GM18526 (cell line): ENCODE results near the gene KRT71.

Experiments
- POLR2A ChIP-seq: IDR thresholded peaks from 3 replicates; pipeline ENCODE4 v1.6.1; 2011; ENCODE audit not compliant: insufficient read length; ENCODE audit errors: extremely low read depth

The KRT71 gene

DNA sequence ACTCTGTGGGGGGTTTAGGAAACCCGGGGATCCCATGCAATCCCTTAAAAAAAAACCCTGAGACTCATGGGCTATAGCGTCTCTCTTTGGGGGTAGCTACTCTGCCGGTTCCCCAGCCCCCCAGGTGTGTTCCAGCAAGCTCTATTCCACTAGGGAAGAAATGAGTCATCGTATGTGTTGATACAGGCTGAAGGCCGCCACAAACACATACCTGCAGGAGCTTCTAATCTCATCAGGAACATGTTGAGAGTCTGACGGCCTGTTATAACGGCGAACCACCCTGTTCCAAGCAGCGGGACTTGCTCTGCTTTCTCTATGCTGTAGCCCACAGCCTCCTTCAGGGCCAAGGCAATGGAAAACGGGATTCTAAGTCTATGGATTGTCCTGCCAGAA lies 31.8 kb downstream of the KRT71 start:
- TF ChIP-seq POLR2A = no peak

DNA sequence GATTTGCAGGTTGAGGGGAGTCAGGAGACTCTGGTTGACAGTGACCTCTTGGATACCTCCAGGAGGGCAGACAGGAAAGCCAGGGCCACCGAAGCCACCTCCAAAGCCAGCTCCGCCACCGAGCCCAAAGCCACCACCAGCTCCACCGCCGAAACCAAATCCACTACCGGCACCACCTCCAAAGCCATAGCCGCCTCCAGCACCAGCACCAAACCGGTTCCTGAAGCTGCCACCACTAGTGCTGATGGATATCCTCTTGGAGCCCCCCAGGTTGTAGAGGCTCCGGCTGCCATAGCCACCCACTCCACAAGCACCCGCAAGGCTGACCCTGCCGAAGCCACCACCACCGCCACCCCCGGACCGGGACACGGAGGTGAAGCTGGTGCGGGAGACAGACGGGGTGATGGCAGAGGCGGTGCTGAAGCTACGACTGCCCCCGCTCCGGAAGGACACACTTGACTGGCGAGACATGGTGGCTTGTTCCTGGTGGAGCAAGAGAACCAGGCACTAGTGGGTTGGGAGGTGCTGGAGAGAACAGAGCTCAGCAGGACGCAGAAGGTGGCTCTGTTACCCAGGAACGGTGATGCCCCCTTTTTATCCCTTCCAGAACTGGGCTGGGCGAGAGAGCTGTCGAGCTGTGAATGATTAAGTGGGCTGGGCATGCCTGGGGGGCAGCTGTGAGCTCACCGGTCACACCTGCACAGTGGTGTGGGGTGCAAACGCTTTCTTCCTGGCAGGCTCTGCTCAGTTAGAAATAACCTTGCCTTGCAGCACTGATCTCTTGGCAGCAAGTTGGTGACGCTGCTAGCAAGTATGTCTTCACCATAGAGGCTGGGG lies 32.9 kb downstream of the KRT71 start, which contains the start of gene KRT5:
Gene KRT5 (minus strand): TSS at position 569 of the 837 bp plus-strand sequence. CDS start 98 bp downstream, at position 471.
- no peak for TF ChIP-seq POLR2A

DNA sequence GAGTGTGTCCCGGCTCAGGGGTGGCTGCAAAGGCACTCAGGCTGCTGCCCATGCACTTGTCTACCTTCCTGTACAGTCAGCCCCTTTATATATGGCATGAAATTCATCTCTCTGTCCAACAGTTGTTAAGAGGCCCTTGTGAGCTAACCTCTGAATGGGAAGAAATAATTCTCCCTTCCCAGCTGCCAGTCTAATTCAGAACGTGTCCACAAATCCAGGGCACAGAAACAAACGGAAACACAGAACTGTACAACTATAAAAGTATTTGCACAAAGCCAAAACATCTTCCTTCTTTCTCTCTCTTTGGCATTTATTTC lies 33.6 kb downstream of the KRT71 start:
- no peak for TF ChIP-seq POLR2A

DNA sequence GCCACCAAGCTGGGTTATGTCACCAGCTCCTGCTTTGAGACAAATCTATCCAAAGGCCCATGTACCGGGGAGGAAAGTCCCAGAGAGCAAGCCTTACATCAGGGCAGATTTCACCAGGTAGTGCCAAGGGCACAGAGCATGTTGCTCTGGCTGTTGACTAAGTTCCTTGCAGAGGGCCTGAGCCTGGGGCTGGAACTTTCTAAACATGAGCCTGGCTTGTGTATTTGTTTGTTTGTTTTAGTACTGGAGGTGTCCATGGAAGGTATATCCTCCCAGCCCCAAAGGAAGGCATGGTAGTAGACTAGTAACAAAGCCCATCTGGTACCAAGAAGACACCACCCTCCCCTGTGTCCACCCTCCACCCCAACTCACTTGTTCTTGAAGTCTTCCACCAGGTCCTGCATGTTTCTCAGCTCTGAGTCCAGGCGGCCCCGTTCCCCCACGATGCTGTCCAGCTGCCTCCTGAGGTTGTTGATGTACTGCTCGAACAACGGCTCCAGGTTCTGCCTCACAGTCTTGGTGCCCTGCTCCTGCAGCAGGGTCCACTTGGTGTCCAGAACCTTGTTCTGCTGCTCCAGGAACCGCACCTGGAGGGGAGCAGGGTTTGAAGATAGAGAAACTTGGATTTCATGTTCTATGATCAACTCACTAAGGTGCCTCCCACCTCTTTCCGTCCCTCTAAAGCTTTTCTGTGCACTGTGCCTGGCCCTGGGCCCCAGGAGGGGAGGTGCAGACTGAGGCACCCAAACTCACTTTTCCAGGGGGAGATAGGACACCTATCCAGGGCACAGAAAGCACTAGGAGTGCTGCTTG lies 34.2 kb downstream of the KRT71 start:
- TF ChIP-seq POLR2A = no peak

DNA sequence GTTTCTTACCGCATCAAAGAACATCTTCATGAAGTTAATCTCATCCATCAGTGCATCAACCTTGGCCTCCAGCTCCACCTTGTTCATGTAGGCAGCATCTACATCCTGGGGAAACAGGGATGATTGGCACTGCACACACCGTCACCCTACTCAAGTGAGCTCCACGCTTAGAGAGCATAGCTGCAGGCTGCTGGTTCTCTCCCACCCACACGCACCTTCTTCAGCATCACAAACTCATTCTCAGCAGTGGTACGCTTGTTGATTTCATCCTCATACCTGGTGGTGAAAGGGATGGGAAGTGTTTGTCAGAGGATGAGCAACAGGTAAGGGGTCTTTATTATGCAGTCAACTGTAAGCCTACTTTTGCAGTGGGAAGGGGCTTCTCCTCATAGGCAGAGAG lies 35.1 kb downstream of the KRT71 start:
- TF ChIP-seq POLR2A = no peak

DNA sequence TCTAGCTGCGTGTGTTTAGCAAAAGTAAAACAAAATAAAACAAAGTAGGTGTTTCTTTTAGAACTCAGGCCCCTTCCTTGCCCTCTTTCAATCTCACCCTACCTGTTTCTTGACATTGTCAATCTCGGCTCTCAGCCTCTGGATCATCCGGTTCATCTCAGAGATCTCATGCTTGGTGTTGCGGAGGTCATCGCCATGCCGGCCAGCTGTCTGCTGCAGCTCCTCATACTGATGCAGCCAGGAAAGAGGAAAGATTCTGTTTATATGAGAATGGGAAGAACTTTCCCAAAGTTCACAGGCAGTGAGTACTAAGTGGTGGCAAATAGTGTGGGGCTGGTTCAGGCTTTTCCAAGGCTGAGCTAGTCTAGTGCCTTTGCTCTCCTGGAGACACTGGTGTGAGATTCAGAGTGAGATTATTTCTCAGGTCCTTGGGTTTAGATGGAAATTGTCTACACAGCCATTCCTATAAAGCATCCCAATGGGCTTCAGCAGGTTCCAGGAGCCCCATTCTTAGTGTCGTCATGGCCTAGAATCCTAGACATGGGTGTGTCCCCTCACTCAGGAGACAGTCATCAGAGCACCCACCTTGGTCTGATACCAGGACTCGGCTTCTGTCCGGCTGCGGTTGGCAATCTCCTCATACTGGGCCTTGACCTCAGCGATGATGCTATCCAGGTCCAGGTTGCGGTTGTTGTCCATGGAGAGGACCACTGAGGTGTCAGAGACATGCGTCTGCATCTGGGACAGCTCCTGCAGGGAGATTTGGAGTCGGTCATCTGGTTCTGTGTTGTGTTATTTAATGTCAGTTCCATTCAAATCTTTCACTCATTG lies 35.7 kb downstream of the KRT71 start:
- no peak for TF ChIP-seq POLR2A

DNA sequence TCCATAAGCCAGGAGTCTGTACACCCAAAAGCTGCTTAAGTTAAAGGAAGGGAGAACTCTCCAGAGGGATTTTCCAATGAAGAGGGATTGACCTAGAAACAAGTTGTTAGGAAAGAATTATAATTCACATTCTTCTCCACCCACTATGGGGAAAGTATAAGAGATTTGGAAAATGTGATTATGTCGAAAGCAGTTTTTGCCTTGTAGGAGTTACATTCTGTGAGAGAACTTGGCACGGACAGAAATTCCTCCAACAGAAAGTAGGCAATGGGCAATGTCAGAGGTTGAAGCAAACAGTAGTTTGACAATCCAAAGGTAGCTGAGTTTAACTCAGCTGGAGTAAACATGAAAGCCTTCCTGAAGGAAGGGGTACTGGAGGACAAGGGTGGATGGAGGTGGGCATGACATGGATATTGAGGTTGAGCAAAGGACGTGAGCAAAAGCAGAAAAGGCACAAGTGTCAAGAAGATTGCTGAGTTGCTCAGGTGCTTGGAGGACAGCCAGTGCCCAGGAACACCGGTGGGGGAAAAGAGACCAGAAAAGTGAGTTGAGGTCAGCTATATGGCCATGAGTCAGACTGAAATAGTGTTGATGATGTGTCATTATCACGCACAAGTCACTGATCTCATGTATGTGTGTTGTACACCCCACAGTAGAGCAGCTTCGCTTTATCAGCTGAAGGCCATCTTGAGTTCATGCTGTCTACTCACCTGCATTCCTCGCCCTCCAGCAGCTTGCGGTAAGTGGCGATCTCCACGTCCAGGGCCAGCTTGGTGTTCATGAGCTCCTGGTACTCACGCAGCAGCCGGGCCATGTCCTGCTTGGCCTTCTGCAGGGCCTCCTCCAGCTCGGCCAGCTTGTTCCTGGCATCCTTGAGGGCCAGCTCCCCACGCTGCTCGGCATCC lies 36.8 kb downstream of the KRT71 start:
- TF ChIP-seq POLR2A = no peak

DNA sequence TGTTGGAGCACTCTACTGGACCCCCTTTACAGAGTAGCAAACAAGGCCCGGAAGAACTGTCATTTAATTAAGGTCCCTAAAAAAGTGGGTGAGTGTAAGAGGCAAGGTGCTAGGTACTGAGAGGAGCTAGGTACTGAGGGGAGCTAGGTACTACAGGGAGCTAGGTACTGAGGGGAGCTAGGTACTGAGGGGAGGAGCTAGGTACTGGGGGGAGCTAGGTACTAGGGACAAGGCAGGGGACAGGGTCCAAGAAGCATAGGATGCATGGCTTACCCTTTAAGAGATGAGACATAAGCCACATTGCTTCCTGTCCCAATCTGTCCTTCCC lies 37.7 kb downstream of the KRT71 start:
- no peak for TF ChIP-seq POLR2A

DNA sequence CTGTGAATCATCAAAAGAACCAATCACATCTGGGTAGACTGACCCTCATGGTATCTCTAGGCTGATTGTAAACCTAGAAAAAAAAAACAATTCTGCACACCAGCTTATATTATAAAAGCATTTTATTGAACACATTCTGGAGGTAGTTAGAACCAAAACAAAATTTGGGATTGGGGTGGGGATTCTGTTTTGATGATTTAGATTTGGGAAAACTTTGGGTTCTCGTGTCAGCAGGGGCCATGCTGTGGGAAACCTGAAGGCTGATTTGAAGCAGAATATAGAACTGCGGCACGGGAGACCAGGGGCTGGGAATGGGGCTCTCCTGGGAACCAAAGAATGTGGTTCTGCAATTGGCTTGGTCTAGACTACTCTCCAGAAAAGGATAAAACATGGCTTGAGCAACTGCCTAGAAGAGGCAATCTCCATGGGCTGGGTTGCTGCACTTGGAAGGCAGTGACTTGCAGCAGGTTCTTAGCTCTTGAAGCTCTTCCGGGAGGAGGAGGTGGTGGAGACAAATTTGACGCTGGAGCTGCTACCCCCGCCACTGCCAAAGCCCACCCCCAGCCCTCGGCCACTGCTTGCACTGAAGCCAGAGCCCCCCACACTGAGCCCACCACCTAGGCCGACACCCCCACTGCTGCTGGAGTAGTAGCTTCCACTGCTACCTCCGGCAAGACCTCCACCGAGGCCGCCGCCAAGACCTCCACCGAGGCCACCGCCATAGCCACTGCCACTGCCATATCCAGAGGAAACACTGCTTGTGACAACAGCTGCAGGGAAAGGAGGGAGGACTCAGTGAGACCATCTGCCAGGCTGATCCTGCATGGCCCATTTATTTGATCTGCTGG lies 38.2 kb downstream of the KRT71 start:
- TF ChIP-seq POLR2A = no peak

DNA sequence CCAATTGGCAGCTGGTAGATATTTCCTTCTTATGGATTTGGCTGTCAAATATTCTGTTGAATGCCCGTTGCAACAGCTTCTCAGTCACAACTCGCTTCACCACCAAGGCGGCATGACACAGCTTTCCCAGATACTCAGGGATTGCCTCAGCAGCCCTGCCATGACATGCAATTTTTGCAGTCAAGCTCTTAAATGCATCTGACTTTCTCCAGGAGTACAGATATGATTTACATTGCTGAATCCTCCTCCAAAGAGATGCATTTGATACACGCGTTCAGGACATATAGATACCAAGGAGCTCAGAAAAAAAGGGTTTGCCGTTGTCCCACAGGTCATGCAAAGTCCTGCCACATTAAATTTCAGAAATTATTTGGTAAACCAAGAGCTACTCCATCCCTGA lies 39.2 kb downstream of the KRT71 start:
- TF ChIP-seq POLR2A = no peak

DNA sequence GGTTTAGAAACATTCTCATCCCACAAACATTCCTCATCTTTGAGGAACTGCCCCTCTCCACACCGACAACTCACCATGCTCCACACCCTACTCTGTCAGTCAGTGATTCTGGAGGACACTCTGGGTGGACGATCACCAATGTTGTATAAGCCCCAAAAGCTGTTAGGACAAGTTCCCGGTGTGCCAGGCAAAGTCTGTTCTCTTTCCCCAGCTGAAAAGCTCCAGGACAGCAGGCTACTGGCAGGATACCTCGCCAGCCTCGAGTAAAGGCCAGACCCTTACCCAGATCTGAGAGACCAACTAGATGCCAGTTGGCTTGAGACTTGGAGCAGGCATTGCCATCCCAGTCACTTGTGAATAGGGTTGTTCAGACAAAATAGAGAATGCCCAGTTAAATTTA lies 44.7 kb downstream of the KRT71 start:
- TF ChIP-seq POLR2A = no peak

DNA sequence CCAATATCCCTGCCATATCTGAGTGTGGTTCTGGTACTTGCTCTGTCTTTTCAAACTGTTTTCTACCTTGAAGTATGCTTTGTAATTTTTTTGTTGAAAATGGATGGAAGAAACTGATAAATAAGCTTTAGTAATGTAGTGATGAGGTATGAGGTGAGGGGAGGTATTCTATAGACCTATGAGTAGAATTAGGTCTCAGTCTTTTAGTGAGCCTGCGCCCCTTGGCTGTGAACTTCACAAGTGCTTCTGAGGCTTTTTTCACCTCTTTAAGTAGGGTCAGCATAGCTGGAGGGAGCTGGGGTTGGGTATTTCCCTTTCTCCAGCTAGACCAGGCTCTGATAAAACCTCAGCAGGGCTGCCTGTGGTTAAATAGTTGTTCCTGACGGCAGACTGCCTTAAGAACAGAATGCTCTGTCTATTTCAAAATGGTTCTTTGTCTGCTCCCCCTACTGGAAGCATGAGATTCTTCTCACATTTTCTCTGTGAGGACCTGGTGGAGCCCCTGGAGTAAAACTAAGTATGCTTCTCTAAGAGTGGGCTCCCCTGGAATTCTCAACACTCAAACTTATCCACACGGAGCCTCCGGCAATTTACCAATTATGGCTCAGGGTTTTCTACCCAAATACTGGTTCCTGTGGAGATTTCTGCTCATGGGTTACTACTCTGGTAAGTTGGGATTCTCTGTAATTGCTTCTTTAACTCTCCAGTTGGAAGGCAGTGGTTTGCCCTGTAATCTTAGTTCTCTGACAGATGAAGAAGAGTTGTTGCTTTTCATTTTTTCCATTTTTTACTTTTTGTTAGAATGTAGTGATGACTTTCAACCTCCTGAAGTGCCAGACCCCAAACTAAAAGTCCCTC lies 45.9 kb downstream of the KRT71 start:
- no peak for TF ChIP-seq POLR2A

DNA sequence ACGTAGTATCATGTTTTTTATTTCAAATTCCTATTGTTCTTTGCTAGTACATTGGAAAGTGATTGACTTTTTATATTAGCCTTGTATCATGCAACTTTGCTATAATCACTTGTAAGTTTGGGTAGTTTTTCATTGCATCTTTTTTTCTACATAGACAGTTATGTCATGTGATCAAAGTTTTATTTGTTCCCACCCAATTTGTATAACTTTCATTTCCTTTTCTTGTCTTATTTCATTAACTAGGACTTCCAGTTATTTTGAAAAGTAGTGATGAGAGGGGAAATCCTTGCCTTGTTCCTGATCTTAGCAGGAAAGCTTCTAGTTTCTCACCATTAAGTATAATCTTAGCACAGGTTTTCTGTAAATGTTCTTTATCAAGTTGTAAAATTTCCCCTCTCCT lies 50.1 kb downstream of the KRT71 start:
- no peak for TF ChIP-seq POLR2A
